Activated naive CD8-positive, alpha-beta T cell treated with anti-CD3 and anti-CD28 coated beads, Interleukin-2, amount 50 U/mL, for 16 hours (primary cell): ENCODE measurements around the gene SUPT5H.

Experiments
- DNase-seq: peaks from one replicate; pipeline ENCODE4 v3.0.0-alpha.2; 2020; ENCODE audit warnings: low read depth, low spot score

The SUPT5H gene

GRCh38 chr19:39409208-39410016 is 36.0 kb upstream of the SUPT5H start:
- peak; percentile 47 for DNase-seq

DNA sequence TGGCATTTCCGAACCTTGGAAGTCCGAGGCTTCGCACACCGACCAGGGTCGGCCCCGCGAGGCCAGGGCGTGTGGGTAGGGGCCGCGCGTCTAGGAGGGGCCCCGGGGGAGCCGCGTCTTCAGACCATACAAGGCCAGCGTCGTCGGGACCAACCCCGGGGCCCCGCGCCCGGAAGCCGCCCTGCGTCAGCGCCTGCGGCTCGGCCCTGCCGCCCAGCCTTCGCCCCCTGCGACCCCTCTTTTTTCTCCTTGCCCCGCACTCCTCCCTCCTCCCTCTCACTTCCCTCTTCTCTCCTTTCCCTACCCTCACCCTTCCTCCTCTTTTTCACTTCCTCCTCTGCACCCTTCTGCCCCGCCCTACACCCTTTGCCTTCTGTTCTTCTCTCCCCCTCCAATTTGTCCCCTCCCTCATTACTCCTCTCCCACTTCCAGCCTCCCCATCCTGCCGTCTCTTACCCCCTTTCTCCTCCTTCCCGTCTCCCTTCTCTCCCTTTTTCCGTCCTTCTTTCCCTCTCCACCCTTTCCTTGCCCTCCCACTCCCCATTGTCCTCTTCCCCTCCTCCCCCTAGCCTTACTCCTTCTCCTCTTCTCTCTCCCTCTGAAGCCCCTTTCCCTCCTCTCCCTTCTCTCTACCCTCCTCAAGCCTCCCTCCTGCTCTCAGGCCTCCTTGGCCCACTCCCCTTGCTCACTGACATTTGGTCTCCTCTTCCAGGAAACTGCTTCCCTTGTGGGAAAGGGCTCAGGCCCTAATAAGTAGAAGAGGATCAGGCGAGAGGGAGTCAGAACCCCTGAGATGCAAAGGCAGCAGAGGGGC is 35.2 kb upstream of the SUPT5H start:
- DNase-seq = no peak

GRCh38 chr19:39410831-39411080 is 34.6 kb upstream of the SUPT5H start:
- no peak for DNase-seq

GRCh38 chr19:39411081-39411831 is 34.1 kb upstream of the SUPT5H start:
- no peak for DNase-seq

DNA sequence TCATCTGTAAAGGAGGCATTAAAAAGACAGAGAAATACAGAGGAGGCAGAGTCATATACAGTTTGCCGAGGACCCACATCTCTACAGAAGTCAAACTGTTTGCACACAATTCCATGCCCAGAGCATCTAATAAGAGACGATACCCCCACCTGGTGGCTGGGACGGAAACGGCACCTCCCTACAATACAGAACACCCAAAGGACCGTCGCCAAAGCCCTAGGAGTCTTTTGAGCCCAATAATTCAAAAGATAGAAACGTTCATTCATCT is 33.6 kb upstream of the SUPT5H start:
- DNase-seq = peak; percentile 90

- DNase-seq = peak; percentile 93
Observed at GRCh38 chr19:39412100-39412866, 33.1 kb upstream of the SUPT5H start, which contains the start of gene PLEKHG2. PLEKHG2 (plus strand) TSS chr19:39412669; CDS start chr19:39414087, 1,418 bp downstream.

- no peak for DNase-seq
Observed at GRCh38 chr19:39412867-39413271, 32.5 kb upstream of the SUPT5H start.

GRCh38 chr19:39413272-39413910 is 32.0 kb upstream of the SUPT5H start:
- DNase-seq = no peak

GRCh38 chr19:39413911-39414608 is 31.3 kb upstream of the SUPT5H start:
- no peak for DNase-seq

- no peak for DNase-seq
Observed at GRCh38 chr19:39415111-39416046, 30.0 kb upstream of the SUPT5H start.

DNA sequence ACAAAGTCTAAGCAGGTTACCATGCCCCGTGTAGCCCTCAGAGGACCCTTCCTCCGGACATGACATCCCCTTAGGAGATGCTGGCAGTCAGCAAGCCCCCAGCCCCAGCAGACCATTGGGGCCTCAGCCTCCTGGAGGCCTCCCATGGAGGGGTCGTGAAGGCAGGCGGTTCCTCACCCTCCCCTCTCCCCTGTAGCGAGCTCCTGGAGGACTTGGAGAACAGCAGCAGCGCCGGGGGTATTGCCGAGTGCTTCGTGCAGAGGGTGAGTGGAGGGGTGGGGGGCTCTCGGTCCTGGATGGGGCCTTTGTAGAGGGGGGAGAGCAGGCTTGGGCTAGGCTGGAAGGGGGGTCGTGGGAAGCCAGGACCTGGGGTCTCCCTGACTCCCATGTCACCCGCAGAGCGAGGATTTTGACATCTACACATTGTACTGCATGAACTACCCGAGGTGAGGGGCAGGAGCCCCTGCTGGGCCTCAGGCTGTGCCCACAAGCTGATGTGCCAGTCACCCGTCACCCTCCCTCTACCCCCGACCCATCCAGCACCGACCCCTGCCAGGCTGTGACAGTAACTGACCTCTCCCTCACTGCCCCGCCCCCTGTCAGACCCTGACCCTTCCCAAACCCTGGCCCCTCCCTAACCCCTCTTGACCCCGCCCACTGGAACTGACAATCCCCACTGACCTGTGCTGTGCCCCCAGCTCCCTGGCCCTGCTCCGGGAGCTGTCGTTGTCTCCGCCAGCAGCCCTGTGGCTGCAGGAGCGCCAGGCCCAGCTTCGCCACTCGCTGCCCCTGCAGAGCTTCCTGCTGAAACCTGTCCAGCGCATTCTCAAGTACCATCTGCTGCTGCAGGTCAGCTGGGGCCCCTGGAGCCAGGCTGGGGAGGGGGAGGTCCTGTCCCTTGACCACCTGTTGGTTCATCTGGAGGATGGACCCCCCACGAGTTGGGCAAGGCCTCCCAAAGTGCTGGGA is 28.9 kb upstream of the SUPT5H start:
- no peak for DNase-seq

GRCh38 chr19:39417463-39418181 is 27.8 kb upstream of the SUPT5H start:
- DNase-seq = no peak

GRCh38 chr19:39419003-39419402 is 26.4 kb upstream of the SUPT5H start:
- DNase-seq = no peak

GRCh38 chr19:39420769-39421168 is 24.6 kb upstream of the SUPT5H start:
- DNase-seq = no peak

DNA sequence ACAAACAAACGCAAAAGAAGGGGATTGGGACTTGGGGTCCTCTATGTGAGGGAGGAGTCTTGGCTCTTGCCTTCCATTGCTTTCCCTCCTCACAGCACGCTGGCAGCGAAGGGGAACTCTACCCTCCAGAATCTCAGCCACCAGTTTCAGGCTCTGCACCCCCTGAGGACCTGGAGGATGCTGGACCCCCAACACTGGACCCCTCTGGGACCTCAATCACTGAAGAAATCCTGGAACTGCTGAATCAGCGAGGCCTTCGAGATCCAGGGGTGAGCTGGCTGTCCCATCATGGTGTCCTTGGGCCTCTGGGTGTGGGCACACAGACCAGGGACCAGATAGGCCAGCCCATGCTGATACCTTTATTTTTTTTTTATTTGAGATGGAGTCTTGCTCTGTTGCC is 23.4 kb upstream of the SUPT5H start:
- DNase-seq = no peak

DNA sequence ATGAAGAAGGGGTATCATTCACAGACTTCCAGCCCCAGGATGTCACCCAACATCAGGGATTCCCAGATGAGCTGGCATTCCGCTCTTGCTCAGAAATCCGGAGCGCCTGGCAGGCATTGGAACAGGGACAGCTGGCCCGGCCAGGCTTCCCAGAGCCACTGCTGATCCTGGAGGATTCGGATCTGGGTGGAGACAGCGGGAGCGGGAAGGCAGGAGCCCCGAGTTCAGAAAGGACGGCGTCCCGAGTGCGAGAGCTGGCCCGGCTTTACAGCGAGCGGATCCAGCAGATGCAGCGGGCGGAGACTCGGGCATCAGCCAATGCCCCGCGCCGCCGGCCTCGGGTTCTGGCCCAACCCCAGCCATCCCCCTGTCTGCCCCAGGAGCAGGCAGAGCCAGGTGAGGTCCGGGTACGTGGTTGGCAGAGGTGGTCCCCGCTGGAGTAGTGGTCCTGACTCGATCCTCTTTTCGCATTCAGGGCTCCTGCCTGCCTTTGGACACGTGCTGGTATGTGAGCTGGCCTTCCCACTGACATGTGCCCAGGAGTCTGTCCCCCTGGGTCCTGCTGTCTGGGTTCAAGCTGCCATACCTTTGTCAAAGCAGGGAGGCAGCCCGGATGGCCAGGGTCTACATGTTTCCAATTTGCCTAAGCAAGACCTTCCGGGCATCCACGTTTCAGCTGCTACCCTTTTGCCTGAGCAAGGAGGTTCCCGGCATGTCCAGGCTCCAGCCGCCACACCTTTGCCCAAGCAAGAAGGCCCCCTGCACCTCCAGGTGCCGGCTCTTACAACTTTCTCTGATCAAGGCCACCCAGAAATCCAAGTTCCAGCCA is 21.9 kb upstream of the SUPT5H start:
- no peak for DNase-seq

DNA sequence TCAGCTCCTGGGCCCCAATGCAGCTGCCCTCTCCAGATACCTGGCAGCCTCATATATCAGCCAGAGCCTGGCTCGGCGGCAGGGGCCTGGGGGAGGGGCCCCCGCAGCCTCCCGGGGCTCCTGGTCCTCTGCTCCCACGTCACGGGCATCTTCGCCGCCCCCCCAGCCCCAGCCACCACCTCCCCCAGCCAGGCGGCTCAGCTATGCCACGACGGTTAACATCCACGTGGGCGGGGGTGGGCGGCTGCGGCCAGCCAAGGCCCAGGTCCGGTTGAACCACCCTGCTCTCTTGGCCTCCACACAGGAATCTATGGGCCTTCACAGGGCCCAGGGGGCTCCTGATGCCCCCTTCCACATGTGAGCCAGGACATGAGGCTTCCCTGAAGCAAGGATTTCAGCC is 20.4 kb upstream of the SUPT5H start:
- DNase-seq = no peak
